Activated naive CD8-positive, alpha-beta T cell treated with anti-CD3 and anti-CD28 coated beads, Interleukin-2, amount 50 U/mL, for 24 hours (primary cell): ENCODE data around the gene LKAAEAR1.

Experiments
- ATAC-seq: fragments of 150-1000 bp; cut with Tn5 transposase; one replicate; pipeline ENCODE4 v1.10.0; 2021
- DNase-seq: peaks from one replicate; pipeline ENCODE4 v3.0.0; 2021
- H3K27ac Mint-ChIP-seq: one replicate; pipeline ENCODE4 v1.8.0; 2021; ENCODE audit warnings: mild to moderate bottlenecking, mixed read lengths
- H3K27me3 Mint-ChIP-seq: one replicate; pipeline ENCODE4 v1.8.0; 2021; ENCODE audit warnings: mixed read lengths
- H3K36me3 Mint-ChIP-seq: one replicate; pipeline ENCODE4 v1.8.0; 2021; ENCODE audit warnings: low read depth, mixed read lengths
- H3K4me1 Mint-ChIP-seq: one replicate; pipeline ENCODE4 v1.8.0; 2021; ENCODE audit warnings: mixed read lengths
- H3K4me3 Mint-ChIP-seq: one replicate; pipeline ENCODE4 v1.8.0; 2021; ENCODE audit warnings: mild to moderate bottlenecking, moderate library complexity, mixed read lengths
- H3K9me3 Mint-ChIP-seq: one replicate; pipeline ENCODE4 v1.8.0; 2021; ENCODE audit warnings: mixed read lengths

The LKAAEAR1 gene

GRCh38 chr20:64114356-64114971, 30.3 kb upstream of the LKAAEAR1 start:
- no peak overlapping the region for H3K4me3 Mint-ChIP-seq

GRCh38 chr20:64113796-64114355, 29.7 kb upstream of the LKAAEAR1 start:
- no peaks in the 10 kb centered on the region for H3K36me3 Mint-ChIP-seq
- no peaks in the 10 kb centered on the region for H3K9me3 Mint-ChIP-seq
- H3K4me1 Mint-ChIP-seq: no peaks in the 10 kb centered on the region
- no peaks in the 10 kb centered on the region for H3K27me3 Mint-ChIP-seq
- ATAC-seq (no peak), DNase-seq (no peak)
- H3K4me3 Mint-ChIP-seq: no peak overlapping the region
- H3K27ac Mint-ChIP-seq: no peak overlapping the region

More at GRCh38 chr20:64114356-64114971, 30.3 kb upstream of the LKAAEAR1 start:
- H3K4me1 Mint-ChIP-seq: no peaks in the 10 kb centered on the region
- H3K27me3 Mint-ChIP-seq: no peaks in the 10 kb centered on the region
- H3K36me3 Mint-ChIP-seq: no peaks in the 10 kb centered on the region
- no peaks in the 10 kb centered on the region for H3K9me3 Mint-ChIP-seq
- H3K27ac Mint-ChIP-seq: no peak overlapping the region
- DNase-seq (no peak), ATAC-seq (no peak)

GRCh38 chr20:64113444-64113775, 29.2 kb upstream of the LKAAEAR1 start:
- Mint-ChIP-seq H3K27ac (no peak overlapping the region), H3K27me3 (no peaks in the 10 kb centered on the region), H3K9me3 (no peaks in the 10 kb centered on the region), H3K36me3 (no peaks in the 10 kb centered on the region), H3K4me3 (no peak overlapping the region), H3K4me1 (no peaks in the 10 kb centered on the region)
- no peak for DNase-seq
- ATAC-seq: no peak

- no peak overlapping the region for H3K4me3 Mint-ChIP-seq
- DNase-seq (no peak), ATAC-seq (no peak)
- H3K27me3 Mint-ChIP-seq: no peaks in the 10 kb centered on the region
- H3K4me1 Mint-ChIP-seq: peaks cover 3% of the 10 kb centered on the region
- H3K27ac Mint-ChIP-seq: no peak overlapping the region
- H3K36me3 Mint-ChIP-seq: no peaks in the 10 kb centered on the region
- no peaks in the 10 kb centered on the region for H3K9me3 Mint-ChIP-seq
Measured at GRCh38 chr20:64112691-64113443, 28.7 kb upstream of the LKAAEAR1 start.

- no peak for ATAC-seq
- Mint-ChIP-seq H3K27me3 (no peaks in the 10 kb centered on the region), H3K36me3 (no peaks in the 10 kb centered on the region), H3K27ac (no peak overlapping the region), H3K4me3 (no peak overlapping the region), H3K4me1 (peaks cover 6% of the 10 kb centered on the region), H3K9me3 (no peaks in the 10 kb centered on the region)
- DNase-seq: no peak
Measured at GRCh38 chr20:64111841-64112641, 27.8 kb upstream of the LKAAEAR1 start.

- H3K36me3 Mint-ChIP-seq: no peaks in the 10 kb centered on the region
- no peak overlapping the region for H3K4me3 Mint-ChIP-seq
- no peak for DNase-seq
- H3K27me3 Mint-ChIP-seq: no peaks in the 10 kb centered on the region
- H3K9me3 Mint-ChIP-seq: no peaks in the 10 kb centered on the region
- H3K27ac Mint-ChIP-seq: no peak overlapping the region
- peaks cover 6% of the 10 kb centered on the region for H3K4me1 Mint-ChIP-seq
- ATAC-seq: no peak
Measured at GRCh38 chr20:64110411-64111068, 26.3 kb upstream of the LKAAEAR1 start.

GRCh38 chr20:64109831-64110391, 25.7 kb upstream of the LKAAEAR1 start:
- Mint-ChIP-seq H3K27ac (no peak overlapping the region), H3K36me3 (no peaks in the 10 kb centered on the region), H3K27me3 (no peaks in the 10 kb centered on the region), H3K4me3 (no peak overlapping the region), H3K4me1 (peaks cover 6% of the 10 kb centered on the region), H3K9me3 (no peaks in the 10 kb centered on the region)
- DNase-seq (no peak), ATAC-seq (no peak)

- Mint-ChIP-seq H3K4me3 (no peak overlapping the region), H3K36me3 (no peaks in the 10 kb centered on the region), H3K4me1 (peaks cover 6% of the 10 kb centered on the region), H3K27me3 (no peaks in the 10 kb centered on the region), H3K9me3 (no peaks in the 10 kb centered on the region), H3K27ac (no peak overlapping the region)
- ATAC-seq (no peak), DNase-seq (no peak)
Measured at GRCh38 chr20:64108731-64109681, 24.8 kb upstream of the LKAAEAR1 start.

- no peaks in the 10 kb centered on the region for H3K9me3 Mint-ChIP-seq
- no peak overlapping the region for H3K4me3 Mint-ChIP-seq
- no peak overlapping the region for H3K27ac Mint-ChIP-seq
- H3K4me1 Mint-ChIP-seq: peaks cover 6% of the 10 kb centered on the region
- ATAC-seq (no peak), DNase-seq (no peak)
- no peaks in the 10 kb centered on the region for H3K36me3 Mint-ChIP-seq
- peaks cover 8% of the 10 kb centered on the region for H3K27me3 Mint-ChIP-seq
Measured at GRCh38 chr20:64107736-64108457, 23.7 kb upstream of the LKAAEAR1 start.

- Mint-ChIP-seq H3K36me3 (no peaks in the 10 kb centered on the region), H3K9me3 (no peaks in the 10 kb centered on the region), H3K27ac (no peak within 1 kb of the TSS), H3K27me3 (peaks cover 12% of the 10 kb centered on the region), H3K4me1 (peaks cover 9% of the 10 kb centered on the region), H3K4me3 (no peak within 1 kb of the TSS)
- ATAC-seq (peak; percentile 56), DNase-seq (peak; percentile 33)
Measured at GRCh38 chr20:64106981-64107735, 23.0 kb upstream of the LKAAEAR1 start, which contains the start of gene NPBWR2. Gene NPBWR2, minus strand, starts transcription at chr20:64107565. Its CDS starts 734 bp downstream, at chr20:64106831.

GRCh38 chr20:64106435-64106961, 22.3 kb upstream of the LKAAEAR1 start:
- Mint-ChIP-seq H3K9me3 (no peaks in the 10 kb centered on the region), H3K27me3 (peaks cover 13% of the 10 kb centered on the region), H3K36me3 (no peaks in the 10 kb centered on the region), H3K27ac (no peak overlapping the region), H3K4me1 (peaks cover 10% of the 10 kb centered on the region), H3K4me3 (no peak overlapping the region)
- DNase-seq: no peak
- ATAC-seq: no peak

GRCh38 chr20:64105846-64106434, 21.7 kb upstream of the LKAAEAR1 start:
- Mint-ChIP-seq H3K27ac (no peak overlapping the region), H3K9me3 (no peaks in the 10 kb centered on the region), H3K36me3 (no peaks in the 10 kb centered on the region), H3K4me3 (no peak overlapping the region), H3K4me1 (peaks cover 15% of the 10 kb centered on the region), H3K27me3 (peaks cover 18% of the 10 kb centered on the region)
- no peak for ATAC-seq
- no peak for DNase-seq
